ENCODE results near the gene PPARD.
A peak's percentile ranks its signal among the peaks of the same experiment; 100 is the strongest.

PPARD gene

GRCh38 chr6:35406711-35407485 is 64.5 kb downstream of the PPARD start:
- Mint-ChIP-seq H3K27ac (peak overlapping the region; percentile 92), H3K4me1 (peaks cover 50% of the 10 kb centered on the region), H3K36me3 (ENCODE audit: low read depth) (peaks cover 8% of the 10 kb centered on the region), H3K9me3 (no peaks in the 10 kb centered on the region), H3K27me3 (ENCODE audit: low read depth, poor library complexity) (no peaks in the 10 kb centered on the region), H3K4me3 (peak overlapping the region; percentile 15)
- peak; percentile 27 for DNase-seq
- TF ChIP-seq CTCF (IDR thresholded peaks at IDR 0.05): no peak

- Mint-ChIP-seq H3K27ac (no peak overlapping the region), H3K27me3 (ENCODE audit: low read depth, poor library complexity) (no peaks in the 10 kb centered on the region), H3K36me3 (ENCODE audit: low read depth) (peaks cover 23% of the 10 kb centered on the region), H3K4me3 (no peak overlapping the region), H3K4me1 (peaks cover 39% of the 10 kb centered on the region), H3K9me3 (no peaks in the 10 kb centered on the region)
- DNase-seq: no peak
- no peak for TF ChIP-seq CTCF (IDR thresholded peaks at IDR 0.05)
Observed at GRCh38 chr6:35409245-35409644, 66.9 kb downstream of the PPARD start.

- H3K27me3 Mint-ChIP-seq (ENCODE audit: low read depth, poor library complexity): no peaks in the 10 kb centered on the region
- H3K27ac Mint-ChIP-seq: no peak overlapping the region
- H3K4me3 Mint-ChIP-seq: no peak overlapping the region
- H3K9me3 Mint-ChIP-seq: no peaks in the 10 kb centered on the region
- DNase-seq: no peak
- H3K36me3 Mint-ChIP-seq (ENCODE audit: low read depth): peaks cover 23% of the 10 kb centered on the region
- H3K4me1 Mint-ChIP-seq: peaks cover 48% of the 10 kb centered on the region
- no peak for TF ChIP-seq CTCF (IDR thresholded peaks at IDR 0.05)
Observed at GRCh38 chr6:35410131-35410530, 67.8 kb downstream of the PPARD start.

- DNase-seq: no peak
- no peak for TF ChIP-seq CTCF (IDR thresholded peaks at IDR 0.05)
- Mint-ChIP-seq H3K36me3 (ENCODE audit: low read depth) (peaks cover 30% of the 10 kb centered on the region), H3K27me3 (ENCODE audit: low read depth, poor library complexity) (no peaks in the 10 kb centered on the region), H3K9me3 (no peaks in the 10 kb centered on the region), H3K4me1 (peaks cover 51% of the 10 kb centered on the region), H3K27ac (no peak overlapping the region), H3K4me3 (no peak overlapping the region)
Observed at GRCh38 chr6:35411066-35411465, 68.7 kb downstream of the PPARD start.

GRCh38 chr6:35412102-35412501 is 69.7 kb downstream of the PPARD start:
- no peak for TF ChIP-seq CTCF (IDR thresholded peaks at IDR 0.05)
- Mint-ChIP-seq H3K36me3 (ENCODE audit: low read depth) (peaks cover 33% of the 10 kb centered on the region), H3K27me3 (ENCODE audit: low read depth, poor library complexity) (peaks cover 4% of the 10 kb centered on the region), H3K4me1 (peaks cover 41% of the 10 kb centered on the region), H3K4me3 (no peak overlapping the region), H3K9me3 (no peaks in the 10 kb centered on the region), H3K27ac (peak overlapping the region; percentile 88)
- no peak for DNase-seq

GRCh38 chr6:35413911-35414310 is 71.6 kb downstream of the PPARD start:
- no peak for DNase-seq
- Mint-ChIP-seq H3K27me3 (ENCODE audit: low read depth, poor library complexity) (peaks cover 4% of the 10 kb centered on the region), H3K4me3 (no peak overlapping the region), H3K4me1 (peaks cover 27% of the 10 kb centered on the region), H3K36me3 (ENCODE audit: low read depth) (peaks cover 33% of the 10 kb centered on the region), H3K9me3 (no peaks in the 10 kb centered on the region), H3K27ac (no peak overlapping the region)
- no peak for TF ChIP-seq CTCF (IDR thresholded peaks at IDR 0.05)
